MG63 (cell line): ENCODE measurements around the gene EIF2B4. TPM values are rescaled to one million over a fixed set of nuclear protein-coding genes. Genes with fewer than 3 reads are reported as not detected.

Source experiments
- DNase-seq: peaks from one replicate; pipeline ENCODE4 v3.0.0-alpha.2; 2020
- H3K27me3 ChIP-seq: fragments of 250-450 bp; sonication (Bioruptor Pico); 2 replicates; pipeline ENCODE4 v1.5.1; 2020; ENCODE audit warnings: mild to moderate bottlenecking, moderate library complexity
- H3K36me3 ChIP-seq: fragments of 250-450 bp; sonication (Bioruptor Pico); 2 replicates; pipeline ENCODE4 v1.5.1; 2020; ENCODE audit warnings: mild to moderate bottlenecking, moderate library complexity
- H3K4me3 ChIP-seq: fragments of 250-450 bp; sonication (Bioruptor Pico); 2 replicates; pipeline ENCODE4 v1.5.1; 2020; ENCODE audit warnings: mild to moderate bottlenecking, moderate library complexity
- H3K9me3 ChIP-seq: fragments of 250-450 bp; sonication (Bioruptor Pico); 2 replicates; pipeline ENCODE4 v1.5.1; 2020; ENCODE audit warnings: mild to moderate bottlenecking, moderate library complexity
- total RNA-seq: library from RNA; depleted of rRNA; stranded (reverse); fragments of >200 nt; shearing (Covaris generic); gene quantifications from 2 replicates; pipeline ENCODE4 v1.2.3, GENCODE V29; 2014; ENCODE audit warnings: low replicate concordance; rRNA removed

Gene EIF2B4
- total RNA-seq, result 33.6 and 48.0 TPM in 2 replicates

DNA sequence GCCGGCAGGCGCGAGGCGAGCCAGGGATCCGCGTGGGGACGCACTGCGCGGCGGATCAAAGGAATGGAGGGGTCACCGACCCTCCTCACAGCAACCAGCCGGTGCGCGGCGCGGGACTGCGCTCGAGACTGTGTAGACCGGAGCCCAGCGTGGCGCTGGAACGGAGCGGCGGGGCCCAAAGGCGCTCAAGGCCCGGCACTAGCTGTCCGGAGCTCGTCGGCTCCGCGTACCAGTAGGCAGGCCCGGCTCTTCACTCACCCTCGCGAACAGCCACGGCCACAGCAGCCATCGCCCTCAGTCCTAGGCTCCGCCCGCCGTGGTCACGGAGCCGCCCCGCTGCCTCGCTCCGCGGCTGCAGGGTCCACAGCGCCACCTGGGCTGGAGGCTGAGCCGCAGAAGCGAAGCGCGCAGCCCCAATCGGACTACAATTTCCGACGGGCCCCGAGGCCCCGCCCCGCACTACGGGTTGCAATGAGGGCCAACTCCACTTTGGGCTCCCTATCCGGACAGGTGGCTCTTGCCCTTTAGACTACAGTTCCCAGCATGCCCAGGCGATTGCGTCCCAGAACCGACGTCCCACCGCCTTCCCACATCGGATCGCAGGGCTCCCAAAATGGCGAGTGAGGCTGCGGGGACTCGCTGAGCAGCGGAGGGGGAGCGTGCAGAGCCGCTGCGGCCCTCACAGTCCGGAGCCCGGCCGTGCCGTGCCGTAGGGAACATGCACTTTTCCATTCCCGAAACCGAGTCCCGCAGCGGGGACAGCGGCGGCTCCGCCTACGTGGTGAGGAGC is at the start of gene EIF2B4, which contains the start of gene SNX17:
Gene EIF2B4, minus strand, starts transcription at position 313 of the 790 bp plus-strand sequence. Its CDS starts 24 bp downstream, at position 289.
Gene SNX17, plus strand, starts transcription at position 591 of the 790 bp plus-strand sequence. Its CDS starts 128 bp downstream, at position 719.
- Histone ChIP-seq H3K9me3 (no peaks in the 10 kb centered on the region), H3K36me3 (peaks cover 77% of the 10 kb centered on the region), H3K4me3 (peak within 1 kb of the TSS; percentile 92), H3K27me3 (no peaks in the 10 kb centered on the region)
- DNase-seq, result peak; percentile 99

DNA sequence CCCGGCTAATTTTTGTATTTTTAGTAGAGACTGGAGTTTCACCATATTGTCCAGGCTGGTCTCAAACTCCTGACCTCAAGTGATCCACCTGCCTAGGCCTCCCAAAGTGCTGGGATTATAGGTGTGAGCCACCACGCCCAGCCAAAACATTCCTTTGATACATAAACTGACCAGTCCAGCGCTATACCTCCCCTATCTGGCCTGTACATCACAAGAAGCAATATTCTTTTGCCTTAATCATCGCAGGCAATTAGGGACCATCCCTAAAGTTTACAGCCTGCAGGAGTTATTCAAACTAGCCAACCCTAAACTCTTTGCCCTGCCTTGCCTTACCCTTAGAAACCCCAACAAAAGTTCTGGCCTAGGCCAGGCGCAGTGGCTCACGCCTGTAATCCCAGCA is 46.0 kb upstream of the EIF2B4 start:
- Histone ChIP-seq H3K4me3 (no peak overlapping the region), H3K27me3 (no peaks in the 10 kb centered on the region), H3K36me3 (no peaks in the 10 kb centered on the region), H3K9me3 (no peaks in the 10 kb centered on the region)
- DNase-seq, result no peak

DNA sequence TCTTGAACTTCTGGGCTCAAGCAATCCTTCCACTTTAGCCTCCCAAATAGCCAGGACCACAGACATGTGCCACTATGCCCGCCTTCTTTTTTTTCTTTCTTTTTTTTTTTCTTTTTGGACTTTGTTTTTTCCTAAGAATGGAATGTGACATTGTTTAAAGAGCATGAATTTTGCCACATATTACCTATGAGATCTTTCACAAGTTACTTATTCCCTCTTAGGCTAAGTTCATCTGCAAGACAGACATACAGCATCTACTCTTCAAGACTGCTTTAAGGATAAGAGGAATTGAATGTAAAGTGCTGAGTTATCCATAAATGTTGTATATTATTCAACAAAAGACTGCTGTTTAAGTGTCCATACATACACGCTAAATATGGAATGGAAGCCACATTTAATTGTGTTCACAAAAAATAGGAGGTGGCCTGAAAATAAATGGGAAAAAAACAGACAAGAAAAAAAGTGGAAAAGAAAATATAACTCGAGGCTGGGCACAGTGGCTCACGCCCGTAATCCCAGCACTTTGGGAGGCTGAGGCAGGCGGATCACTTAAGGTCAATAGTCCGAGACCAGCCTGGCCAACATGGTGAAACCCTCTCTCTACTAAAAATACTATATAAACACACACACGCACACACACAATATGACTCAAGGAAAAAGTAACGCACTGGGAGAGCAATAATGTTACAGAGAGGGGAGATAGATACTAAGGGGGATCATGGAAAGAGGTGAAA is 42.4 kb upstream of the EIF2B4 start:
- Histone ChIP-seq H3K27me3 (no peaks in the 10 kb centered on the region), H3K36me3 (peaks cover 3% of the 10 kb centered on the region), H3K9me3 (no peaks in the 10 kb centered on the region), H3K4me3 (no peak overlapping the region)
- DNase-seq, result no peak

DNA sequence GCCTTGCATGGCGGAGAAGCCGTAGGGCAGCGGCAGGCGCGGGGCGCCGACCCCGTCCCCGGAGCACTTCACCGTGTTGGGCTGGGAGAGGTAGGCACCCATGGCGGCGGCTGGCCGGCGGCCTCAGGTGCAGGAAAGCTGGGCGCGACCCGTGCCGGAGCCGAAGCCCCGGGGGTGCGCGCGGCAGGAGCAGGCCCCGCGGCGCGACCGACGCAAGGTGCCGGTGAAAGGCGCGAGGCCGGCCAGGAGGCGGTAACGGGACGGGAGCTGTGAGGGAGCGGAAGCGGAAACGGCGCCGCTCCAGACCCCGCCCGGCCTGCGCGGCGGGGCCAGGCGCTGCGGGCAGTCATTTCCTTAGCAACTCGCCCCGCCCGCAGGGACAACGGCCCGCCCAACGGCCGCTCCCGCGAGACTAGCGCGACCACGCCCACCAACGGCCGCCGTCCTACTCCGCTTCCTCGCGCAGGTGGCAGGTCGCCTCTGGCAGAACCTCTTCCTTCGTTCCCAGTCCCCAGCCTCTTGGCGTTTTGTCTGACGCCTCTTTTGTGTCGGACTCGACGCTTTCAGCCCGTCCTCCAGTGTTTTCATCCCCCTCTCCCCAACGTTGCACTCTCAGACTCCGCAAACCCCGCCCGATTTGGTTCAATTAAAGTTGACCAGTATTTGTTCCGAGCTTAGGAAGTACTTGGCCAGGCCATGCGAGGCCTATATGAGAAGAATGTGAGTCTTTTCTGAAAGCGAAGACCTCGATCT is 39.4 kb upstream of the EIF2B4 start, which contains the start of gene PPM1G:
Gene PPM1G, minus strand, starts transcription at position 271 of the 753 bp plus-strand sequence. Its CDS starts 169 bp downstream, at position 102.
- Histone ChIP-seq H3K27me3 (no peaks in the 10 kb centered on the region), H3K36me3 (peaks cover 28% of the 10 kb centered on the region), H3K4me3 (peak within 1 kb of the TSS; percentile 75), H3K9me3 (no peaks in the 10 kb centered on the region)
- peak; percentile 93 for DNase-seq

DNA sequence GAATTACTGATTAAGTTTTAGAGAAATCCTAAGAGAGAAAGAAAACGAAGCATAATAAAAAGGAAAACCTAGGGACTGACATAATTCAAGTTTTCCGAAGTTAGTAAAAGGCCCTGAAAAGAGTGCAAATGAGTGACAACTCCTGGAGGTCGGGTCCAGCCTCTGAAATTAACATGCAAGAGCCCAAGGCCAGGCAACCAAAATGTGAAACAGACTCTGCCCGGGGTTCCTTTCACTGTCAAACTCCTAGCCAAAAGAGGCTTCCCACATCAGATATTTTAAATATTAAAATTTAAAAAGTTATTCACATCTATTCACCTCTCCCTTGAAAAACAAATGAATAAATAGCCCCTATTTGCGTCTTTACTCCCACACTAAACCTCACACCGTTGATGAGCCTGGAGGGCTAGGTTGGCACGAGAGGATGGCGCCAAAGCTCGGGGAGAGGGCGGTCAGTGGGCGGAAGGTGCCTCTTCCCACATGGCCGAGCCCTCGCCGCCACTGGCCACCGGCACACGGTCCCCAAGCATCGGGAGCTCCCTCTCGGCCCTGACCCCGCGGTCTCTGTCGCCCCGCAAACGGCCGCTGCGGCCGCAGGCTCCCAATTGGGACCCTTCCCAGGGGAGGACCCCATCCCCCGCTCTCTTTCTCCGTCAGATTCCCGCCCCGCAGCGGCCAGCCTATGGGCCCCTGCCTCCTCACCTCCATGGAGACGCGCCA is 38.6 kb upstream of the EIF2B4 start:
- Histone ChIP-seq H3K4me3 (peak overlapping the region; percentile 75), H3K27me3 (no peaks in the 10 kb centered on the region), H3K36me3 (peaks cover 35% of the 10 kb centered on the region), H3K9me3 (no peaks in the 10 kb centered on the region)
- DNase-seq, result peak; percentile 42

DNA sequence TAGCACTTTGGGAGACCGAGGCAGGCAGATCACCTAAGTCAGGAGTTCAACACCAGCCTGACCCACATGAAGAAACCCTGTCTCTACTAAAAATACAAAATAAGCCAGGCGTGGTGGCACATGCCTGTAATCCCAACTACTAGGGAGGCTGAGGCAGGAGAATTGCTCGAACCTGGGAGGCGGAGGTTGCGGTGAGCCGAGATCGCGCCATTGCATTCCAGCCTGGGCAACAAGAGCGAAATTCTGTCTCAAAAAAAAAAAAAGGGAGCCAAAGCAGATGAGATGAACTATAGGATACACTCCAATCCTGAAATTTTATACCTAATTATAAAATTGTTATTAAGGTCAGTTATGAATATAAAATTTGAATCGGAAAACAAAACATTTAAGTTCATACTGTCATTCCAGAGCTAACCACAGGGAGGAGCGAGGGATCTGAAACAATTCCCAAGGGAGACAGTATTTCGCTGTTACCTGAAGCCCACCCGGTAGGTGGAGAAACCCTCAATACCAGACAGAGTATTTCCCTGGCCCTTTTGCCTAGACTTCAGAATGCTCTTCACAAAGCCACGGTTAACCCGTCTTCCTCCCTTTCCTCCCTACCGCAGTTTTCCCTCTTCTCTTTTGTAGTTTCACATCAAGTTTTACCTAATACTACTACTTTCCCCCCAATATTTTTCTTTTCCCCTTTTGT is 37.8 kb upstream of the EIF2B4 start:
- Histone ChIP-seq H3K4me3 (peak overlapping the region; percentile 75), H3K36me3 (peaks cover 41% of the 10 kb centered on the region), H3K9me3 (no peaks in the 10 kb centered on the region), H3K27me3 (no peaks in the 10 kb centered on the region)
- no peak for DNase-seq

DNA sequence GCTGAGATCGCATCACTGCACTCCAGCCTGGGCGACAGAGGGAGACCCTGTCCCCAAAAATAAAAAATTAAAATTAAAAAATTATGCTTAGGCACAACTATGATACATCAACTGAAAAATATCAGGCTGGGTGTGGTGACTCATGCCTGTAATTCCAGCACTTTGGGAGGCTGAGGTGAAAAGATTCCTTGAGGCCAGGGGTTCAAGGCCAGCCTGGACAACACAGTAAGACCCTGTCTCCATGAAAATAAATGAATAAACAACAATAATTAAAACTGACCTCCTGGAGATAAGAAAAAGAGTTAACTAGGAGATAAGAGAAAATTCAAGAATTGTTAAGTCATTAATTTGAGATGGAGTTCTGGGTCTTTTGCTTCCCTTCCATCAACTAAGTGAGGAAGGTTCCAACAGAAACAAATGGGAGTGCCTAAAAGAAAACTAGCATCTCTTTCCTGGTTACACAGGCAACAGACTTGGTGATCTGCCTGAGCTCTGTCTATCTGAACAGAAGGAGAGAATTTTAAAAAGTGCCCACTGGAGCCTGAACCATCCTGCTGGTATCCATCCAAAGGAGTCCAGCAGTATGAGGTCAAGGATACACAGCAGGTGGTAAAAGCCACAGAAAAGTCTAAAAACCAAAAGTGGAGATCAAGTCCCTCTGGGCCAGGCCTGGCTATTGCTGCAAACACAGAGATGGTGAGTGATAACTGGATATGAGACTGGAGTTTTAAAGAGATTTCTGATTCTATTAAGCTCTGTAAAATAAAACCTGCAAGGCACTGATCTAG is 30.4 kb upstream of the EIF2B4 start:
- Histone ChIP-seq H3K9me3 (no peaks in the 10 kb centered on the region), H3K27me3 (no peaks in the 10 kb centered on the region), H3K4me3 (no peak overlapping the region), H3K36me3 (peaks cover 45% of the 10 kb centered on the region)
- DNase-seq, result peak; percentile 22

DNA sequence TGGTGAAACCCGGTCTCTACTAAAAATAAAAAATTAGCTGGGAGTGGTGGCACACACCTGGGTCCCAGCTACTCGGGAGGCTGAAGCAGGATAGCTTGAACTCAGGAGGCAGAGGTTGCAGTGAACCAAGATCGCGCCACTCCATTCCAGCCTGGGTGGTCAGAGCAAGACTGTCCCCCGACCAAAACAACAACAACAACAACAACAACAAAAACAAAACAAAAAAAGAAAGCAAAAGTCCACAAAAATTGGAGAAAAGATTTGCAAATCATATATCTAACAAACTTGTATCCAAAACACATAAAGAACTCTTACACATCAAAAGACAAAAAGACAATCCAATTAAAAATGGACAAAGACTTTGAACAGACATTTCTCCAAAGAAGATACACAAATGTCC is 28.8 kb upstream of the EIF2B4 start:
- no peaks in the 10 kb centered on the region for H3K9me3 ChIP-seq
- peaks cover 33% of the 10 kb centered on the region for H3K36me3 ChIP-seq
- H3K27me3 ChIP-seq, result no peaks in the 10 kb centered on the region
- no peak for DNase-seq
- no peak overlapping the region for H3K4me3 ChIP-seq

DNA sequence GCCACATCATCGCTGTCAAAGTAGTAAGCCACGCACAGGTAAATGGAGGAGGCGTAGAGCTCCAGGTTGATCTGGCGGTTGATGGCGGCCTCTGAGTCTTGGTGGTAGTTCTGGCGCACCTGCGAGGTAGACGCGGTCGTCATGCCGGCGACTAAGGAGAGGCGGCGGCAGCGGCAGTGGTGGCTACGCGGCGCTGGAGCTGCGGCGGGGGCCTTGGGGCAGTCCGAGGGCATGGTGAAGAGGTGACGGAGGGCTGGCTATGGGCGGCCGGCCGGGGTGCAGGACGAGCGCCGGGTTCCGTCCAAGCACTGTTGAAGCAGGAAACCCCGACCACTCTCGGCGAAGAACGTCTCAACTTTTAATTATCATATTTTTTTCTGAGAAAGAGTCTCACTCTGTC is 23.1 kb upstream of the EIF2B4 start:
- no peak for DNase-seq
- H3K27me3 ChIP-seq, result no peaks in the 10 kb centered on the region
- H3K9me3 ChIP-seq, result no peaks in the 10 kb centered on the region
- no peak overlapping the region for H3K4me3 ChIP-seq
- H3K36me3 ChIP-seq, result peaks cover 22% of the 10 kb centered on the region

DNA sequence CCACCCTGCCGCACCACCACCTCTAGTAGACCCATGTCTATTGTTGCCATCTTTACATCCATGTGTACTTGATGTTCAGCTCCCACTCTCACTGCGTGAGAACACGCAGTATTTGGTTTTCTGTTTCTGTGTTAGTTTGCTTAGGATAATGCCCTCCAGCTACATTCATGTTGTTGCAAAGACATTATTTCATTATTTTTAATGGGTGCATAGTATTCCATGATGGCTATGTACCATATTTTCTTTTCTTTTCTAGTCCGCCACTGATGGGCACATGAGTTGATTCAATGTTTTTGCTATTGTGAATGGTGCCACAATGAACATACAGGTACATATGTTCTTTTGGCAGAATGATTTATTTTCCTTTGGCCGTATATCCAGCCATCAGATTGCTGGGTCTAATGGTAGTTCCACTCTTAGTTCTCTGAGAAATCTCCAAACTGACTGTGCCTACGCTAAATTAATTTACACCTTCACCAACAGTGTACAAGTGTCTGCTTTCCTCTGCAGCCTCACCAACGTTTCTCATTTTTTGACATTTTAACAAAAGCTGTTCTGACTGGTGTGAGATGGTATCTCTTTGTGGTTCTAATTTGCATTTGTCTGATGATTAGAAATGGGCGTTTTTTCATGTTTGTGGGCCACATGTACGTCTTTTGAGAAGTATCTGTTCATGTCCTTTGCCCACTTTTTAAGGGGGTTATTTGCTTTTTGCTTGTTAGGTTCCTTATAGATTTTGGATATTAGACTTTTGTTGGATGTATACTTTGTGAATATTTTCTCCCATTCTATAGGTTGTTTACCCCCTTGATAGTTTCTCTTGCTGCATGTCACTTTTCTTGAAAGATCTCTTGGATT is 20.9 kb upstream of the EIF2B4 start:
- Histone ChIP-seq H3K4me3 (no peak overlapping the region), H3K9me3 (no peaks in the 10 kb centered on the region), H3K27me3 (no peaks in the 10 kb centered on the region), H3K36me3 (peaks cover 32% of the 10 kb centered on the region)
- no peak for DNase-seq

DNA sequence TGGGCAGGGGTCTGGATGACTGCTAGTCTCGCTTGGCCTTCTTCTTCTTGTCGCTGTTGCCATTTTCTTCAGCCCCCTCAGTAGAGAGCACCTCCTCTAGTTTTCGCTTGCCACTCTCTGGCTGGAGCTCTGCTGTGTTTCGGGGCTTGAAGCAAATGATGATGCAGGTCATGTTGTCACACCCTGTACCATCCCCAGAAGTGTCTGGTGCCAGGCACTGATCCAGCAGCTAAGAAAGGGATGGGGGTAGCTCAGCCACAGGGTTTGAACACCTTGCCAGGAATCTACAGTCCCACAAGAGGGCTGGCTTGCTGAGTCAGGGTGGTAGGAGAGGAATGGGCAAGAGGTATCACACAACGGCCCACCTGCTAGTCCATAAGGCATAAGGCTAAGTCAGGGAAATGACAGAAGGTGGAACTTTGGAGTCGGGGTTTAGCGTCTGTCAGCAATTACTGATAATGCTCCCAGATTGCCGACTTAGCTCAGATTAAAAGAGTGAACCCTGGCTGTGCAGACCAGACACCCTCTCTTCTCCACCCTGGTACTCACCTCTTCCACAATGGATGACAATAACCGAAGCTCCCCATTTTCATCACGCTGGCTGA is 11.5 kb upstream of the EIF2B4 start:
- Histone ChIP-seq H3K36me3 (peaks cover 83% of the 10 kb centered on the region), H3K9me3 (no peaks in the 10 kb centered on the region), H3K27me3 (no peaks in the 10 kb centered on the region), H3K4me3 (no peak overlapping the region)
- no peak for DNase-seq

DNA sequence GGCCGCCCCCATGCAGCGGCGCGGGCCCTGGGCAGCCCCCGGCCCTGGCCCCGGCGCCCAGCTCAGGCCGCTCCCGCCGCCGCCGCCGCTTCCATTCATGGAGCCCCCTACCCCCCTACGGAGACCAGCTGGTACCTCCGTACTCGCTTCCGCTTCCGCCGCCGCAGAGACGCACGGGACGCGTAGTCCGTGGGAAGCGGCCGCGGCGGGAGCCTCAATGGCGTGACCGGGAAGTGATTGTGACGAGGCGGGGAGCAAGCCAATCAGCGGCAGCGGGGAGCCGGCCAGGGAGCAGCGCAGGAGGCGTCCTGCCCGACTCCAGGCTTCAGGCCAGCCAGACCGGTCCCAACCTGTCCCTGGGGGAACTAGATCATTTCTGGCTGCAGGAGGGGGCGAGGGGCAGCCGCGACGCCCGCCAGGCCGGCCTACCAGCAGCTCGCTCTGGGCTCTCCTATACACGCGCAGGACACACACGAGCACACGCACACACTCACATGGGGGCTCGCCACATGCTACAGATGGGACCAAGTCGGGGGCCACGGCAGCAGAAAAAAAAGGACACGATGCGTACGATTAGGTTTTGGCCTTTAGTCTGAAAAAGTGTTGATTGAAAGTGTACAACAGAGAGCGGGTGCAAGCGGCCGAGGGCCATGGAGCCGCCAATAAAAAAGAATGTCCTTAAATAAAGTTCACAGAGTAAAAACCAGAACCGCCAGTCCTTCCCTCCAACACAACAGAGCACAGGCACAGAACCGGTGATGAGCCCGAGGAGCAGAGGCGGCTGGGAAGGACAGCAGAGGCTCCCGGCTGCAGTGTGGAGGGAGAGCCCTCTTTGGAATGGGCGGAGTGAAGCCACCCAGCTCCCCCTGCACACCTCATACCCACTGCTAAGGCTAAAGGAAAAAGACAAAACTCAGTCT is 10.7 kb upstream of the EIF2B4 start, which contains the start of gene ZNF513:
Gene ZNF513, minus strand, starts transcription at position 109 of the 920 bp plus-strand sequence. CDS start 208 bp downstream, outside the sequence.
- Histone ChIP-seq H3K4me3 (peak within 1 kb of the TSS; percentile 59), H3K27me3 (no peaks in the 10 kb centered on the region), H3K36me3 (peaks cover 83% of the 10 kb centered on the region), H3K9me3 (no peaks in the 10 kb centered on the region)
- DNase-seq, result peak; percentile 93
